ENCODE results near the gene KCNK18.
"Not testable (repeated sequence)": the region's sequence is repeated elsewhere in the genome, so short reads cannot be mapped to it uniquely, and the experiment has no call there.

KCNK18 gene

DNA sequence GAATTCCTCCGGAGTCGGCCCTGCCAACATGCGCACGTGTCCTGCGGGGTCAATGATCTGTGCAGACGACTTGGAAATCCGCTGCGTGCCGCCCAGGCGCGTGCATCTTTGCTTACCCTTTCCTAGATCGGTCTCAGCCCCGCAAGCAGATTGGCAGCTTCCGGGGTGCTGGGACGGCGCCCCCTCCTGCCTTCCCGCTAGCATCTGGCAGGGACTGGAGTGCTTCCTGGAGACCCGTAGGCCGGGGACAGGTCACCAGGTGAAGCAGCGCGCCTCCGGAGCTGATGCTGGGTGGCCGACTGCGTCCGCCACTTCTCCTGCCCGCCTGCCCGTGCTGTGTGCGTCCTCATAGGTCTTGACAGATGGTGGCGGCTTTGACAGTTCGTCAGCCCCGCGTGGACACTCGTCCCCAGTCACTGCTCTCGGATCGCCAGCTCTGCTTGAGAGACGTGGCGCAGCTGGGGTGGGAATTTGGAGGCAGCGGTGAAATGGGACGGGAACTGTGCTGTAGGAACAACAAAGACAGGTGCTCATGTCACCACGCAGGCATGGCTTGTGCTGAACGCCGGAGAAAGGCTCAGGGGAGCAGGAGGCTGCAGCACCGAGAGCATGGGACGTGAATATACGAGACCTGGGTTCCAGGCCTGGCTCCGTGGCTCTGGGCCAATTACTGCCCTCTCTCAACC is 21.9 kb upstream of the KCNK18 start:
- DNase-seq: peak; percentile 23
- H3K27me3 ChIP-seq (ENCODE audit: insufficient read depth, low read depth, severe bottlenecking): peaks cover 78% of the 10 kb centered on the region
- no peaks in the 10 kb centered on the region for H3K9me3 ChIP-seq (ENCODE audit: severe bottlenecking)
- H3K36me3 ChIP-seq: no peaks in the 10 kb centered on the region
- H3K4me3 ChIP-seq (ENCODE audit: low read depth, low read length): peak overlapping the region; percentile 45
- no peak overlapping the region for H3K27ac ChIP-seq
- TF ChIP-seq, protein P1, sequence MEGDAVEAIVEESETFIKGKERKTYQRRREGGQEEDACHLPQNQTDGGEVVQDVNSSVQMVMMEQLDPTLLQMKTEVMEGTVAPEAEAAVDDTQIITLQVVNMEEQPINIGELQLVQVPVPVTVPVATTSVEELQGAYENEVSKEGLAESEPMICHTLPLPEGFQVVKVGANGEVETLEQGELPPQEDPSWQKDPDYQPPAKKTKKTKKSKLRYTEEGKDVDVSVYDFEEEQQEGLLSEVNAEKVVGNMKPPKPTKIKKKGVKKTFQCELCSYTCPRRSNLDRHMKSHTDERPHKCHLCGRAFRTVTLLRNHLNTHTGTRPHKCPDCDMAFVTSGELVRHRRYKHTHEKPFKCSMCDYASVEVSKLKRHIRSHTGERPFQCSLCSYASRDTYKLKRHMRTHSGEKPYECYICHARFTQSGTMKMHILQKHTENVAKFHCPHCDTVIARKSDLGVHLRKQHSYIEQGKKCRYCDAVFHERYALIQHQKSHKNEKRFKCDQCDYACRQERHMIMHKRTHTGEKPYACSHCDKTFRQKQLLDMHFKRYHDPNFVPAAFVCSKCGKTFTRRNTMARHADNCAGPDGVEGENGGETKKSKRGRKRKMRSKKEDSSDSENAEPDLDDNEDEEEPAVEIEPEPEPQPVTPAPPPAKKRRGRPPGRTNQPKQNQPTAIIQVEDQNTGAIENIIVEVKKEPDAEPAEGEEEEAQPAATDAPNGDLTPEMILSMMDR (IDR thresholded peaks at IDR 0.05; ENCODE audit: low read depth, low read length): no peak

DNA sequence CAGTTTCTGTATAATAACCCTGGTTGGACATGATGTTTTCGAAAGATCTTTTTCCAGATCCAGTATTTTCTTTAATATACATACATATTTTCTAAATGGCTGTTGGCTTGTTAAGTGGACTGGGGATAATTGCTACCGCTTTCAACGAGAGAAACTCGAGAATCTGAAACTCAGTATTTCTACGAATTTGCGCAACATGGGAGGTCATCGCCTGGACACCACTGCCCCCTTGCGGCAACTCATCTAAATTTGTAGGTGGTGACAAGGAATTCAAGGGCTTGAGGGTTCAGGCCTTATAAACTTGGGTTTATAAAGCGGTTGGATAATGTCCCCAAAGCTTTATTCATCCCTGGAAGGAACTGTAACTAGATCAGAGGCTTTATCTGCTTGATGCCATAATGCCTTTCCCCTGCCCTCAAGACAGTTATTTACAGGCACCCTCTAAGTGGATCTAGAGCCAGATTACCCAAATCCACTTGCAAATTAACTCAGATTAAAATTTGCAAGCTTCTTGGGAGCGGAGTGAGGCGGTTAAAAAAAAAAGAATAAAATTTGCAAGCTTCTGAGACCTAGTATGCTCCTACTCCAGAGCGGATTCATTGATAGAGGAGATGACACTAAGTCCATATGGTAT is 21.3 kb upstream of the KCNK18 start:
- Histone ChIP-seq H3K9me3 (ENCODE audit: severe bottlenecking) (no peaks in the 10 kb centered on the region), H3K36me3 (no peaks in the 10 kb centered on the region), H3K27ac (no peak overlapping the region), H3K4me3 (ENCODE audit: low read depth, low read length) (peak overlapping the region; percentile 45), H3K27me3 (ENCODE audit: insufficient read depth, low read depth, severe bottlenecking) (peaks cover 75% of the 10 kb centered on the region)
- TF ChIP-seq, protein P1 (IDR thresholded peaks at IDR 0.05; ENCODE audit: low read depth, low read length): peak; percentile 71
- peak; percentile 75 for DNase-seq

DNA sequence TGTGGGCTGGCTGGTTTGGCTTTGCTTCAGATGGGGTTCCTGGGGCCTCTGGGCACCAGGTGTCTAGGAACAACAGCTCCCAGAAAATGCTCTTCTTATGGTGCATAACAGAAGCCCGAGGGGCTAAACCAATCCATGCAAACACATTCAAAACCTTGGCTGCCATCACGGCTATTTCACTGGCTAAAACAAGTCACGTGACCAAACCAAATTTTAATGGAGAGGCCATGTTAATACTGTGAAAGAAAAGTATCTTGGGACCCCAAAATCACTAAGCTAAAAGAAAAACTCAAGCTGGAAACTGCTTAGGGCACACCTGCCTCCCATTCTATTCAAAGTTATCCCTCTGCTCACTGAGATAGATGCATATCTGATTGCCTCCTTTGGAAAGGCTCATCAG is 19.1 kb upstream of the KCNK18 start:
- no peak overlapping the region for H3K27ac ChIP-seq
- peaks cover 57% of the 10 kb centered on the region for H3K27me3 ChIP-seq (ENCODE audit: insufficient read depth, low read depth, severe bottlenecking)
- TF ChIP-seq, protein P1 (IDR thresholded peaks at IDR 0.05; ENCODE audit: low read depth, low read length): no peak
- no peaks in the 10 kb centered on the region for H3K36me3 ChIP-seq
- DNase-seq: no peak
- no peak overlapping the region for H3K4me3 ChIP-seq (ENCODE audit: low read depth, low read length)
- H3K9me3 ChIP-seq (ENCODE audit: severe bottlenecking): no peaks in the 10 kb centered on the region

DNA sequence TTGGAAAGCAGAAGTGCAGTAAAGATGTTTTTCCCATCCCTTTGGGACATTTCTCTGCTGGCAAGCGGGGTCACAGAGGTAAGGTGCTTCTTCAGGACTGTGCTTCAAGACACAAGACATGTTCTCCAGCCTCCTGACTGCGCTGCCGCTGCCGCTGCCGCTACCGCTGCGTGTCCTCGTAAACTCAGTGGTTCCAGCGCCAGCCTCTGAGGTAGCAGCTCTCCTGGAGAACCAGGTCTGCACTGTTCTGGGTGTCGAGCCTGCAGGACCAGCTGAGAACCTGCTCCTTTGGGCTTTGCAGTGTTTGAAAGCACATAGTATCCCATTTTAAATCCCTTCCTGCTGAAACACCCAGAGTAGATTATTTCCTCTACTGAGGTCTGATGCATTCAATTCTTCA is 13.0 kb upstream of the KCNK18 start:
- H3K9me3 ChIP-seq (ENCODE audit: severe bottlenecking): no peaks in the 10 kb centered on the region
- TF ChIP-seq, protein P1 (IDR thresholded peaks at IDR 0.05; ENCODE audit: low read depth, low read length): no peak

DNA sequence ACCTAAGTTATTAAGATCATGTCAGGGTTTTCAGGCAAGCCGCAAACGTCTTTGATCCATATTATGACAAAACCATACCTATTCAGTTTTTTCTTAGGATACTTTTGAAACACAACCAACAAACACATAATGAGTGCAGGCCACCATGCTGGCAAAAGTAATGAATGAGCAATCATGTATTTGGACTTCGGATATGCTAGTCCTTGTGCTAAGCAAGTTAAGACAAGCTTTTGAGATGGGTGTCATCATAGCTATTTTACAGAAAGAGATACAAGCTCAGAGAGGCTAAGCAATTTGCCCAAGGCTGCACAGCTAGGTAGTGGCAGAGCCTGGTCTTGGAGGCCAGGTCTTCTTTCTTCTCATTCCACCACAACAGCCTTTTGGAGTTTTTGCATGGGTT is 12.5 kb upstream of the KCNK18 start:
- no peak overlapping the region for H3K4me3 ChIP-seq (ENCODE audit: low read depth, low read length)
- H3K27ac ChIP-seq: no peak overlapping the region
- no peaks in the 10 kb centered on the region for H3K9me3 ChIP-seq (ENCODE audit: severe bottlenecking)
- DNase-seq: no peak
- TF ChIP-seq, protein P1 (IDR thresholded peaks at IDR 0.05; ENCODE audit: low read depth, low read length): no peak
- H3K27me3 ChIP-seq (ENCODE audit: insufficient read depth, low read depth, severe bottlenecking): peaks cover 15% of the 10 kb centered on the region
- H3K36me3 ChIP-seq: no peaks in the 10 kb centered on the region

More for the DNA sequence above, 13.0 kb upstream of the KCNK18 start:
- H3K27me3 ChIP-seq (ENCODE audit: insufficient read depth, low read depth, severe bottlenecking): peaks cover 18% of the 10 kb centered on the region
- DNase-seq: no peak
- no peak overlapping the region for H3K27ac ChIP-seq
- H3K36me3 ChIP-seq: no peaks in the 10 kb centered on the region
- H3K4me3 ChIP-seq (ENCODE audit: low read depth, low read length): no peak overlapping the region

DNA sequence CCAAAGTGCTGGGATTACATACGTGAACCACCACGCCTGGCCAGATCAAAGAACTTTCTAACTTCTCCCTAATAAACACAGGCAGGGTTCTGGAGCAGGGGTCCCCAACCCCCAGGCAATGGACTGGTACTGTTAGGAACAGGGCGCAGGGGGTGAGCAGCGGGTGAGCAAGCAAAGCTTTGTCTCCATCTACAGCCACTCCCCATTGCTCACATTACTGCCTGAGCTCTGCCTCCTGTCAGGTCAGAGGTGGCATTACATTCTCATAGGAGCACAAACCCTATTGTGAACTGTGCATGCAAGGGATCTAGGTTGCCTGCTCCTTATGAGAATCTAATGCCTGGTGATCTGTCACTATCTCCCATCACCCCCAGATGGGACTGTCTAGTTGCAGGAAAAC is 11.5 kb upstream of the KCNK18 start:
- H3K27me3 ChIP-seq (ENCODE audit: insufficient read depth, low read depth, severe bottlenecking); H3K36me3 ChIP-seq; H3K27ac ChIP-seq; H3K9me3 ChIP-seq (ENCODE audit: severe bottlenecking); DNase-seq; H3K4me3 ChIP-seq (ENCODE audit: low read depth, low read length): not testable (repeated sequence)
